VCaP (cell line): ENCODE data around the gene FNDC3B.

Experiments
- H3K27ac ChIP-seq: fragments of 450-650 bp; 2 replicates; pipeline ENCODE4 v1.5.1; 2017
- TF ChIP-seq, protein P1 (sequence below): fragments of 450-650 bp; conservative IDR thresholded peaks from 2 replicates; pipeline ENCODE4 v1.5.1; 2017; ENCODE audit warnings: mild to moderate bottlenecking, moderate library complexity

The FNDC3B gene

DNA sequence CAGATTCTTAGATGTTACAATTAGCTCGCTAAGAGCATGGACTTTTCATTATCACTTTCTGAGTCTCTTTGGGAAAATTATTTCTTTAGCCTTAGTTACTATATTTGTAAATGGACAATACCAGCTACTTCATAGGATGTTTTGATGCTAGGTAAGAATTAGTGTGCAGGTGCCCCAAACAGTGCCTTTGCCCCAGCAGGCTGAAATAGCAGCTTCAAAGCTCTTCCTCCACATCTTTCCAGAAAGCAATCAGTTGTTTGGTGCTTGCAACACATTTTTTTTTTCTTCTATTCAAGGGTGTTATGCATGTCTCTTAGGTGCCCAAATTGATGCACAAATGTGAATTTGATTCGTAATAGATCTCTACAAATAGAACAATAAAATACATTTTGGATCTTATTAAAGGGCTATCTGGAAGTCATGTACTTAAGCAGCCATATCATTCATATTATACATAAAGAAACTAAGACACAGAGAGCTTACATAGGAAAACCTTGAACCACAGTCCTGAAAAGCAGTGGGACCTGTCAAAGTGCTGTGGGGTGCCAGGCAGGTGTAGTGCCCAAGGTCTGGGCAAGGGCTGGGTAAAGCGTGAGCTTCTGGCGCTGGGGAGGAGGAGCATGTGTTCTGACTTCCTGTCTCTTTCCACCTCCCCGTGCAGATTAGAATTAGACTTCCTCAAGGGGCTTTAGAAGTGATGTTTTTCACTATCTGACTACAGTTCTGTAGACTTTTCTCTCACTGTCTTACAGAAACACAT is 62.9 kb downstream of the FNDC3B start:
- no peak overlapping the region for H3K27ac ChIP-seq
- TF ChIP-seq, protein P1, sequence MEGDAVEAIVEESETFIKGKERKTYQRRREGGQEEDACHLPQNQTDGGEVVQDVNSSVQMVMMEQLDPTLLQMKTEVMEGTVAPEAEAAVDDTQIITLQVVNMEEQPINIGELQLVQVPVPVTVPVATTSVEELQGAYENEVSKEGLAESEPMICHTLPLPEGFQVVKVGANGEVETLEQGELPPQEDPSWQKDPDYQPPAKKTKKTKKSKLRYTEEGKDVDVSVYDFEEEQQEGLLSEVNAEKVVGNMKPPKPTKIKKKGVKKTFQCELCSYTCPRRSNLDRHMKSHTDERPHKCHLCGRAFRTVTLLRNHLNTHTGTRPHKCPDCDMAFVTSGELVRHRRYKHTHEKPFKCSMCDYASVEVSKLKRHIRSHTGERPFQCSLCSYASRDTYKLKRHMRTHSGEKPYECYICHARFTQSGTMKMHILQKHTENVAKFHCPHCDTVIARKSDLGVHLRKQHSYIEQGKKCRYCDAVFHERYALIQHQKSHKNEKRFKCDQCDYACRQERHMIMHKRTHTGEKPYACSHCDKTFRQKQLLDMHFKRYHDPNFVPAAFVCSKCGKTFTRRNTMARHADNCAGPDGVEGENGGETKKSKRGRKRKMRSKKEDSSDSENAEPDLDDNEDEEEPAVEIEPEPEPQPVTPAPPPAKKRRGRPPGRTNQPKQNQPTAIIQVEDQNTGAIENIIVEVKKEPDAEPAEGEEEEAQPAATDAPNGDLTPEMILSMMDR, result no peak

DNA sequence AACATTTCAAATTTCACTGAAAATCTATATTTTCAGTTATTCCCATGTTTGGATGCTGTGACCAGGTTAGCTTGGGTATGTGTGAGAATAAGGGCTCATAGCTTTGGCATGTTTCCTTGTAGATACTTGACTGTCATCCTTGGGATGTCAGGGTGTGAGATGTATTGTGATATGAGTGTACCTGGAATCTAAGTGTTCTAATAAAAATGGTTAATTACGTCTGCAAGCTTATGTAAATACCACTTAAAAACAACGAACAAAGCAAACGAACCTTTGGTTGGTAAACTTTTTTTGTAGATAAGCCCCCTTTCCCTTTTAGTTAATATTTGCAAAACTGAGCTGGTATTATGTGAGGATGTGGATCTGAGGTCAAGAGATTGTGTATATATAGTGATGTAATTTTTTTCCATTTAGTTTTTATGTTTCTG is 63.5 kb downstream of the FNDC3B start:
- TF ChIP-seq, protein P1, result no peak
- no peak overlapping the region for H3K27ac ChIP-seq

DNA sequence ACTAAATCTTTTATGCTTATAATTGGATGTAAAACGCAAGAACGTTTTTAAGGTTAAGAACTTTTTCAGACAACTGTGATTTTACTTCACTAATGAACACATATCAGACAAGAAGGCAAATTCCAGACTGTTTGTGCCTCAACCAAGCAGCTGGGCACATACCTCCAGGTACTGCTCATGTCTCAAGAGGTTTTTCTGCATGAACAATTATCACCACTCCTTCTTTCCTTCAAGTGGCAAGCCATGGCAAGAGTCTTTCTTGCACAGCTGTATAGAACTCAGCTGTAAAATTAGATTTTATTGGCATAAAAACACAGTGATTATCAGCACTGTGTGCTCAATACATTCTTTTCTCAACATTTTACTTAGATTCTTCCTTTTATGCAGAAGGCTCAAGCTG is 64.3 kb downstream of the FNDC3B start:
- no peak overlapping the region for H3K27ac ChIP-seq
- TF ChIP-seq, protein P1, result no peak

DNA sequence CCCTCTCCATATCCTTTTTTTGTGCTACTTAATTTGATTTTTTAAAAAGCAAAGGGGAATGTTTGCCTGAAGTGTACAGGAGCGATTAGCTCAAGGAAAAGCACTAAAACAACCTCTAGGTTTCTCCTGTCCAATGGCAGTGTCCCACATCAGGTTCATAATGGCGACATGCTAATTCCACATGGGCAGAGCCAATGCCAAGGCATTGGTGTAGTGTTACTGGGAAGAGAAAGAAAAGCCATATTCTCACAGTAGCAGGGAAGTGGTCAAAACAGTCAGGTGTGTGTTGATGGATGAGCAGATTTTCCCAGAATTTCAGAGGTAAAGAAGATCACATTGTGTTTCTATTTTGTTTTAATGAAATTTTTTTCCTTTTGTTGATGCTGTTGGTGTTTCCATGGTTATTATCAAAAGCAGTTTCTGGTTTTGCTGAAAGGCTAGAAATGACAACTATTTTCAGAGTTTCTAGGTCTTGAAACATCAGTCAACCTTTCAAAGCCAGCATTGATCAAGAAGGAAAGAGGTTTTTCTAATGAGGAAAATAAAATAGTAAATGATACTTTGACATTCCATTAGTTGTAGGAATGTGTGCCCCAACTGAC is 65.2 kb downstream of the FNDC3B start:
- TF ChIP-seq, protein P1, result no peak
- no peak overlapping the region for H3K27ac ChIP-seq

DNA sequence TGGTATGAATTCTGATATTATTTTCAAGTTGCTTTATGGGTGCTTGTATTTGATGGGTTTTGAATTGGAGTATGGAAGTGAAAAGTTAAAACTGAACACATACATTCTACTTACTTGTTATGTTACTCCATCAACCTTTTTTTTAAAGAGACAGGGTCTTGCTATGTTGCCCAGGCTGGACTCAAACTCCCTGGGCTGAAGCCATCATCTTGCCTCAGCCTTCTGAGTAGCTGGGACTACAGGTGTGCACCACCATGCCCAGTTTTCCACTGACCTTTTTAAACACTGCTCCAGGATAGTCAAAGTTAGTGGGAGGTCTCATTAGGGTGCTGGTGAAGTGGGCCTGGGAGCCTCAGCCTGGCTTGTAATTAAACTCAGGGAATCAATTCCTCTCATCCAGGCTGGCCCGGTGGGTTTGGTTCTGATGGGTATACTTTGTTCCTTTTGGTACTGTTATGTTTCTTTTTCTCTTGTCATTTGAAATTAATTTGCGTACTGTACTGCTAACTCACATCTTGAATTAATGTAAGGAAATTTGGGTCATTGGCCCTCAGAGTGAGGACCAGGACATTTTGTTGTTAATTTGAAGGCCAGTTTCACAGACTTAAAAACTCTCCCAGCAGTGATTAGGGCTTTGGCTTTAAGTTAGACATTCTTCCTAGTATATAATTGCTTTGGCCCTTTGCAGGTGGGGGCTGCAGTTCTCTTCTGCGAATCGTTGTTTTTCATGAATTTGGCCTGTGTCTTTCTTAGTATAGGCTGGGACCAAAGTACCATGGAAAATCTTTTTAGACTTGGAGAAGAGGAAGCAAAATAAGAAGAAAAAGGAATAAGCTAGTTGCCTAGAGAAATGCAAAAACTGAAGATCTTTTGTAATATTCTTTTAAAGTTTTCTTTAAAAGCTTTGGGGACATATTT is 66.9 kb downstream of the FNDC3B start:
- TF ChIP-seq, protein P1, result no peak

DNA sequence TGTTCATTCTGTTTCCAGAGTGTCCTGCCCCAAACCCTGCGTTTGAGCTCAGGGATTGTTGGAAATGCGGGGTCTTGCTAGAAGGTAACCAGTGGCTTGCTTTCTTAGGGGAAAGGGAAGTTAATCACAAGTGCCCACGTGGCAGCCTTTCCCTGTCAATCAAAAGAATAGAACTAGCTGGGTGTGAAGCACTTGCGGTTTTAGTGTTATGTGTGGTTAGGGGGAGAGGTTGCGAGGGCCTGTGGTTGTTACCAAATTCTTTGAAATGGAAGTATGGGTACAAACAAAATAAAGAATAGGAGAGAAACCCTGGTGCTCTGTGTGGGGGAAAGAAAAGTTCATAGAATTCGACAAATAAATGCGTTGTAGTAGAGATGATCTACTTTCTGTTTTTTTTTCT is 67.6 kb downstream of the FNDC3B start:
- TF ChIP-seq, protein P1, result no peak
- H3K27ac ChIP-seq, result no peak overlapping the region

More for the DNA sequence above, 66.9 kb downstream of the FNDC3B start:
- no peak overlapping the region for H3K27ac ChIP-seq

DNA sequence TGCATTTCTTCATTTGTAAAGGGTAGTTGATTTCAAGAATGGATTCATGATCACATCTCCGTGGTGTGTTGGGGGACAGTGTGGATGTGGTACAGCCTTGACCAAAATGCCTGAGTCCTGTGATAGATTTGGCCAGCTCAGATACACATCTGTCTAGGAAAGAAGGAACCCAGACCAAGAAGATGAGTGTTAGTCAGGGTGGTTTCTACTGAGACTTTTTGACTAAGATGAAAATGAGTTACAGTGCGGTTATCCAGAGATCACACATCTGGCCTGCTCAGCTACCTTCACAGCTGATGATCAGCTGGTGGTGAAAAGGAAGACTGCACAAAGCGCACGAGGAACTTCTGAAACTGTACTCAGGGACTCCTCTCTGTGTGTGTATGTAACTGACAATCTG is 68.0 kb downstream of the FNDC3B start:
- TF ChIP-seq, protein P1, result no peak
- H3K27ac ChIP-seq, result no peak overlapping the region
